ENCODE results near the gene PPP1R12C. TPM values are rescaled to one million over a fixed set of nuclear protein-coding genes. Genes with fewer than 3 reads are reported as not detected.

Gene PPP1R12C
- total RNA-seq, 4 donors from 2014 or later, result 43.5 to 288 (median 116) TPM

DNA sequence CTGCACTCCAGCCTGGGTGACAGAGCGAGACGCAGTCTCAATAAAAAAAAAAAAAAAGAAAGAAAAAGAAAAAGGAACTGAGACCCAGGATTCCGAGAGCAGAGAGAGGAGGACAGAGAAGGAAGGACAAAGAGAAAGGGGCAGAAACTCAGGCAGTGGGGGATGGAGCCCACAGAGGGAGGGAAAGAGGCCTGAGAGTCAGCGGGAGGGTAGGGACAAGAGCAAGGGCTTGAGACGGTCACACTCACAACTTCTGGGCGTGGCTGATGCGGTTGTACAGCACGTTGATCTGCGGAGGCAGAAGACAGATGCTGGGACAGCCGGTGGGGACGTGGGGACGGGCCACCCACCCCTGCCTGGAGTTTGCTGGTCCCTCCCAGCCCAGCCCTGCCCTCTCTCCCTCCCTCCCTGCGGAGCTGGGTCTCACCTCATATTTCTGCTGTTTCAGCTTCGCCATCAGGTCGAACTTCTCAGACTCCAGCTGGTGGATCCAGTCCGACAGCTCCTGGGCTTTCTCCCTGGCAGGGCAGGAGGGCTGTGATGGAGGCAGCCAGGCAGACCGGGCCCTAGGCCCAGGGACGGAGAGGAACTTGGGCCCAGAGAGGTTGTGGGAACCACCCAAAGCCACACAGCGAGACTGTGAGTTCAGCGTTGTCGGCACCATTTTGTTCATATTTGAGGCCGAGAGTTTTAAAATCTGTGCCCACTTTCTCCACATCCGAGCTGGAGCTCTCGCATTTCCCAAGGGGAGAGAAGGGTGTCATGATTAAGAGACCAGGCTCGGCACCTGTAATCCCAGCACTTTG, 16.4 kb upstream of the PPP1R12C start:
- Histone ChIP-seq H3K27ac (no peak overlapping the region), H3K27me3 (no peaks in the 10 kb centered on the region), H3K9me3 (no peaks in the 10 kb centered on the region), H3K4me3 (no peak overlapping the region), H3K36me3 (no peaks in the 10 kb centered on the region), H3K4me1 (no peaks in the 10 kb centered on the region)
- DNase-seq, result no peak
- no peak for TF ChIP-seq POLR2A (IDR thresholded peaks at IDR 0.05)
- TF ChIP-seq, protein P1, sequence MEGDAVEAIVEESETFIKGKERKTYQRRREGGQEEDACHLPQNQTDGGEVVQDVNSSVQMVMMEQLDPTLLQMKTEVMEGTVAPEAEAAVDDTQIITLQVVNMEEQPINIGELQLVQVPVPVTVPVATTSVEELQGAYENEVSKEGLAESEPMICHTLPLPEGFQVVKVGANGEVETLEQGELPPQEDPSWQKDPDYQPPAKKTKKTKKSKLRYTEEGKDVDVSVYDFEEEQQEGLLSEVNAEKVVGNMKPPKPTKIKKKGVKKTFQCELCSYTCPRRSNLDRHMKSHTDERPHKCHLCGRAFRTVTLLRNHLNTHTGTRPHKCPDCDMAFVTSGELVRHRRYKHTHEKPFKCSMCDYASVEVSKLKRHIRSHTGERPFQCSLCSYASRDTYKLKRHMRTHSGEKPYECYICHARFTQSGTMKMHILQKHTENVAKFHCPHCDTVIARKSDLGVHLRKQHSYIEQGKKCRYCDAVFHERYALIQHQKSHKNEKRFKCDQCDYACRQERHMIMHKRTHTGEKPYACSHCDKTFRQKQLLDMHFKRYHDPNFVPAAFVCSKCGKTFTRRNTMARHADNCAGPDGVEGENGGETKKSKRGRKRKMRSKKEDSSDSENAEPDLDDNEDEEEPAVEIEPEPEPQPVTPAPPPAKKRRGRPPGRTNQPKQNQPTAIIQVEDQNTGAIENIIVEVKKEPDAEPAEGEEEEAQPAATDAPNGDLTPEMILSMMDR (IDR thresholded peaks at IDR 0.05), result no peak
- intact Hi-C loops (cut with DNase I; ENCODE audit: low total_unique reads), result no loop called here

DNA sequence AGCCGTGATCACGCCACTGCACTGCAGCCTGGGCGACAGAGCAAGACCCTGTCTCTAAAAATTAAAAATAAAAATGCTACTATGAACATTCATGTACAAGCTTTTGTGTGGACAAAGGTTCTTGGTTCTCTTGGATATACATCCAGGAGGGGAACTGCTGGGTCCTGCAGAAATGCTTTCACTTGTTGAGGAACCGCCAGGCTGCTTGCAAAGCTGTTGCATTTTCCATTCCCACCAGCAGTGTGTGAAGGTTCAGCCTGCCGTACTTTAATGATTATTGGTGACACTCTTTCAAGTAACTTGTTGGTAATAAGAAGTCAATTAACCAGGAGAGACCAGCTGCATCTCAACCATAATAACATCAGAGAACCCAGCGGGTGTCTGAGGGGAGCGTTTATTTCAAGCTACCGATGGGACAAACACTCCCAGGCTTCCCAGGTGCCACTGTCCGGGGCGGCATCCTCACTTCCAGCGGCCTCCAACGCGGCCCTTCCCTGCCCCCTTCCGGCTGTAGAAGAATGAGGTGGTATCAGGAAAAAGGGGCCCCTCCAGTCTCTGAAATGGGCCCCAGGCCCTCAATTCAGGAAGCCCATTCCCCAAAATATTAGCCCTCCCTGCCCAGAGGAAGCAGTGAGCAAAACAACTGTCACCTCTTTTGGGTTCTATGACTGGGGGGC, 15.2 kb upstream of the PPP1R12C start:
- TF ChIP-seq POLR2A (IDR thresholded peaks at IDR 0.05), result no peak
- TF ChIP-seq, protein P1 (IDR thresholded peaks at IDR 0.05), result peak in 1 of 4 experiments; percentile 14
- no peaks in the 10 kb centered on the region for H3K4me1 ChIP-seq
- H3K9me3 ChIP-seq, result no peaks in the 10 kb centered on the region
- no peaks in the 10 kb centered on the region for H3K27me3 ChIP-seq
- H3K36me3 ChIP-seq, result no peaks in the 10 kb centered on the region
- no peak for DNase-seq
- intact Hi-C loops (cut with DNase I; ENCODE audit: low total_unique reads), result no loop called here
- no peak overlapping the region for H3K4me3 ChIP-seq
- H3K27ac ChIP-seq, result no peak overlapping the region

DNA sequence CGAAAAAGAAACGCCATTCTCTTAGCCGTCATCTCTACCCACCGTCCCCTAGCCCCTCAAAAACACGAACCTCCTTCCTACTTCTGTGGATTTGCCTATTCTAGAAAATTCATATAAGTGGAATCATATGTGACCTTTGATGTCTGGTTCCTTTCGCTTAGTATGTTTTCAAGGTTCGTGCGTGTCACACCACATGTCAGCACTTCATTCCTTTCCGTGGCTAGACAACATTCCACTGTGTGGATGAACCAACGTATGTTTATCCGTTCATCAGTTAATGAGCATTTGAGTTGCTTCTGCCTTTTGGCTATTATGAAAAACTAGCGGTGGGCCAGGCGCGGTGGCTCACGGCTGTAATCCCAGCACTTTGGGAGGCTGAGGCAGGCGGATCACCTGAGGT, 14.0 kb upstream of the PPP1R12C start:
- no peak for DNase-seq
- no peaks in the 10 kb centered on the region for H3K27me3 ChIP-seq
- no peak for TF ChIP-seq POLR2A (IDR thresholded peaks at IDR 0.05)
- TF ChIP-seq, protein P1 (IDR thresholded peaks at IDR 0.05), result no peak
- no peak overlapping the region for H3K27ac ChIP-seq
- H3K4me1 ChIP-seq, result no peaks in the 10 kb centered on the region
- H3K4me3 ChIP-seq, result no peak overlapping the region
- H3K9me3 ChIP-seq, result no peaks in the 10 kb centered on the region
- no peaks in the 10 kb centered on the region for H3K36me3 ChIP-seq
- intact Hi-C loops (cut with DNase I; ENCODE audit: low total_unique reads), result no loop called here

DNA sequence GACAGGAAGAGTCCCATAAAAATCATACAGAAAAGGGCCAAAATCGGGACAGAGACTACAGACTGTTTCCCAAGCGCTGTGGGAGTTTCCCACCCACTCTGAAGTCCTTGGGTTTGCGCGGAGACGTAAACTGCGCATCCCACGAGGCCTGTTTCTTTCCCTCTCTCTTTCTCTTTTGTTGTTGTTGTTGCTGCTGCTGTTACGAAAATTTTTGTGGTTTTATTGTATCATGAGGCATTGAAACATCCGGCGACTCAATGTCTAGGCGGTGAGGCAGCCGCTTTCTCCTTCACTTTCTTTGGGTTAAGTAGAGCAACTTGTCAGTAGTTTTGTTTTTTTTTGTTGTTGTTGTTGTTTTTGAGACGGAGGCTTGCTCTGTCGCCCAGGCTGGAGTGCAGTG, 1.6 kb upstream of the PPP1R12C start:
- DNase-seq, result no peak
- H3K27ac ChIP-seq, result no peak overlapping the region
- H3K9me3 ChIP-seq, result no peaks in the 10 kb centered on the region
- peaks cover 10 to 17% of the 10 kb centered on the region in 2 donors for H3K4me1 ChIP-seq
- TF ChIP-seq POLR2A (IDR thresholded peaks at IDR 0.05), result no peak
- TF ChIP-seq, protein P1 (IDR thresholded peaks at IDR 0.05), result no peak
- H3K27me3 ChIP-seq, result no peaks in the 10 kb centered on the region
- no peaks in the 10 kb centered on the region for H3K36me3 ChIP-seq
- H3K4me3 ChIP-seq, result no peak overlapping the region
- intact Hi-C loops (cut with DNase I; ENCODE audit: low total_unique reads), result loop anchor here (10.0 kb wide), 1 partner anchor 526 kb away; the partner anchor contains the start of genes CCDC106, ZNF580 and ZNF581

Measured in uterus (tissue), 4 donors.